ENCODE data around the gene DHRS3. TPM values are rescaled to one million over a fixed set of nuclear protein-coding genes. Genes with fewer than 3 reads are reported as not detected.

Gene DHRS3
- total RNA-seq, 4 donors from 2014 or later, result 115 to 211 (median 186) TPM

DNA sequence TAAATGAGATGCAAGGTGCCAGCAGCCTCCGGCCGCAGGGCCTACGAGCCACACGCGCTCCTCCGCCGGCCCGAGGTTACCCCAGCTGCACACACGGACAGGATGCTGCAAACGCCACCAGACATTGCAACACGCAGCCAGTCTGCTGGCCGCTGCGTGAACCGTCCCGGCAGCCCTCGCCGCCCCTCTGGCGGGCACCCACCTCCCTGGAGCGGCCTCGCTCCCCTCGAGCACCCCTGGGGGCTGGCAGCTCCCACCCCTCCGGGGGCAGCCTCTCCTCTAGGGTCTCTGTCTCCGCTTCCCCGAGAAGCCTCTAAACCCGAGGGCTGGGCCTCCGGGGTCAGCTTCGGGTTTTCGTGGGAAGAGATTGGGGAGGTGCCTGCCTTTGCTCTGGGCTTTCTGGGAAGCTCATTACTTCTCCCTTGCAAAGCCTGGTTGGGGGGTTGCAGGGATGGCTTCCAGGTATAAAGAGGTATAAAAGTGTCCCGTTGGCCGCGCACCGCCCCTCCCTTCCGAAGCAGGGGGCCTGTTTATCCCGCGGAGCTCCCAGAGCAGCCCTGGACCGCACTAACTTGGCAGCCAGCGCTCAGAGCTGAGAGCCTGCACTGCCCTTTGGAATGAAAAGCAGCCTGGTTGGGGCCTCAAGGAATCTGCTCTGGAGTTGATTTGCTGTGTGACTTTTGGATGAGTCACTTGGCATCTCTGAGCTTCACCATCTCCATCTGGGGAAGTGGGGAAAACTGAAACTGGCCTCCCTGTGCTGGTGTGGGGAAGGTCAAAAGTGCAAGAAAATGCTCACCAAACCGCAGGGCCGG lies 21.8 kb downstream of the DHRS3 start:
- Histone ChIP-seq H3K27ac (peak overlapping the region; percentile 90 to 95 (median 92)), H3K36me3 (peaks cover 0 to 8% of the 10 kb centered on the region in 2 donors), H3K27me3 (no peaks in the 10 kb centered on the region), H3K4me1 (peaks cover 6 to 100% (median 90%) of the 10 kb centered on the region in 3 donors), H3K4me3 (peak overlapping the region; percentile 23 to 47), H3K9me3 (no peaks in the 10 kb centered on the region)
- WGBS, 2 donors (ENCODE audit: low coverage in 1 of 2), result no CpG with 5 or more reads among the region's 39 CpGs
- peak; percentile 86 for ATAC-seq
- TF ChIP-seq POLR2A (IDR thresholded peaks at IDR 0.05), result peak; percentile 24 to 33
- TF ChIP-seq, protein P1, sequence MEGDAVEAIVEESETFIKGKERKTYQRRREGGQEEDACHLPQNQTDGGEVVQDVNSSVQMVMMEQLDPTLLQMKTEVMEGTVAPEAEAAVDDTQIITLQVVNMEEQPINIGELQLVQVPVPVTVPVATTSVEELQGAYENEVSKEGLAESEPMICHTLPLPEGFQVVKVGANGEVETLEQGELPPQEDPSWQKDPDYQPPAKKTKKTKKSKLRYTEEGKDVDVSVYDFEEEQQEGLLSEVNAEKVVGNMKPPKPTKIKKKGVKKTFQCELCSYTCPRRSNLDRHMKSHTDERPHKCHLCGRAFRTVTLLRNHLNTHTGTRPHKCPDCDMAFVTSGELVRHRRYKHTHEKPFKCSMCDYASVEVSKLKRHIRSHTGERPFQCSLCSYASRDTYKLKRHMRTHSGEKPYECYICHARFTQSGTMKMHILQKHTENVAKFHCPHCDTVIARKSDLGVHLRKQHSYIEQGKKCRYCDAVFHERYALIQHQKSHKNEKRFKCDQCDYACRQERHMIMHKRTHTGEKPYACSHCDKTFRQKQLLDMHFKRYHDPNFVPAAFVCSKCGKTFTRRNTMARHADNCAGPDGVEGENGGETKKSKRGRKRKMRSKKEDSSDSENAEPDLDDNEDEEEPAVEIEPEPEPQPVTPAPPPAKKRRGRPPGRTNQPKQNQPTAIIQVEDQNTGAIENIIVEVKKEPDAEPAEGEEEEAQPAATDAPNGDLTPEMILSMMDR (IDR thresholded peaks at IDR 0.05), result peak in 2 of 4 experiments; percentile 23 to 42
- TF ChIP-seq EP300 (IDR thresholded peaks at IDR 0.05), result peak; percentile 49
- peak; percentile 98 for TF ChIP-seq POLR2AphosphoS5 (IDR thresholded peaks at IDR 0.05)

DNA sequence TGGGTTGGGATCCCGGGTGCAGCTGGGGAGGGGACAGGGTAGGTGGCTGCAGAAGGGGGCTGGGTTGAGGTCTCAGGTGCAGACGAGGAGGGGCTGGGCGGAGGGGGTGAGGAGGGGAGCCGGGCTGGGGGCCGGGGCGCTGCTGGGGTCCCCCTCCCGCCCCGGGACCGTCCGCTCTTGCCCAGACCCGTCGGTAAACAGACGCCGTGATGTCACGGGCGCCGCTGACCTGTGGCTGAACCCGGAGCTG lies 22.3 kb downstream of the DHRS3 start:
- H3K36me3 ChIP-seq, result peaks cover 0 to 8% of the 10 kb centered on the region in 2 donors
- peak overlapping the region; percentile 23 to 47 for H3K4me3 ChIP-seq
- peak; percentile 0 for ATAC-seq
- no peaks in the 10 kb centered on the region for H3K27me3 ChIP-seq
- WGBS, 2 donors (ENCODE audit: low coverage in 1 of 2), result 0% methylated on average over 1 of the region's 18 CpGs
- H3K27ac ChIP-seq, result peak overlapping the region; percentile 90 to 95 (median 92)
- peaks cover 5 to 100% (median 90%) of the 10 kb centered on the region in 3 donors for H3K4me1 ChIP-seq
- H3K9me3 ChIP-seq, result no peaks in the 10 kb centered on the region
- no peak for TF ChIP-seq POLR2A (IDR thresholded peaks at IDR 0.05)

DNA sequence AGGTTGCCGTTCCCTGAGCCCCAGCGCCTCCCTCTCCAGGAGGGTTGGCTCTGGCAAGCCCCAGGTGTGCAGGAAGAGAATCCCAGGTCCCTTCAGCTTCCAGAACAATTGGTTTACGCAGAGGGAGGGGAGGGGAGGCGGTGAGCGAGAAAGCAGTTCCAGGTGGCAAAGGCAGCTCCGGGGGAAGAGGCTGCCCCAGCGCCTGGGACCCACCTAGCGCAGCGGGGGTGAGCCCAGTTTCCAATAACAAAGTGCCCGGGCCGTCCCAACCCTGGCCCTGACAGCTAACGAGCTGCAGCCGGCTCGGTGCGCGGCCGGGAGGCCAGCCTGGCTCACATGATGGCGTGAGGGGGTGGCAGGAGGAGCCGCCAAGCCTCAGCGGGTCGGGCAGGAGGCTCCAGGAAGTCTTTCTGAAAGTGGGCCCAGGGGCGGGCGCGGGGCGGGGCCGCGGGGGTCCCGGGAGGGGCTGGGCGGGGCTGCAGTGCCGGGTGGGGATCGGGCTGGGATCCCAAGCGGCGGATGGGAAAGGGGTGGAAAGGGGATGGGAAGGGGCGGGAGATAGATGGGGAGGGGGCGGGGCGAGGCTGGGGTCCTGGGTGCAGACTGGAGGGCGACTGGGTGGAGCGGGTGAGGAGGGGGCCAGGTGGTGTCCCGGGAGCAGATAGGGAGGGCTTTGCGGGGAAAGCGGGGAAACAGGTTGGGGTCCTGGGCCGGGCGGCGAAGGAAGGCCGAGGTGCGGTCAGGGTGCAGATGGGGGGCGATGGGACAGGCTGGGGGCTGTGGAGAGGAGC lies 22.8 kb downstream of the DHRS3 start:
- Histone ChIP-seq H3K4me3 (peak overlapping the region; percentile 23 to 47), H3K27me3 (no peaks in the 10 kb centered on the region), H3K36me3 (peaks cover 0 to 8% of the 10 kb centered on the region in 2 donors), H3K27ac (peak overlapping the region; percentile 90 to 95 (median 92)), H3K9me3 (no peaks in the 10 kb centered on the region), H3K4me1 (peaks cover 5 to 100% (median 89%) of the 10 kb centered on the region in 3 donors)
- ATAC-seq, result peak; percentile 14
- peak; percentile 59 for TF ChIP-seq POLR2AphosphoS5 (IDR thresholded peaks at IDR 0.05)
- TF ChIP-seq, protein P1 (IDR thresholded peaks at IDR 0.05), result no peak
- TF ChIP-seq POLR2A (IDR thresholded peaks at IDR 0.05), result peak in 1 of 2 donors; percentile 13
- no peak for TF ChIP-seq EP300 (IDR thresholded peaks at IDR 0.05)
- 2% methylated on average over 9 to 16 of the region's 47 CpGs for WGBS, 2 donors (ENCODE audit: low coverage in 1 of 2)

DNA sequence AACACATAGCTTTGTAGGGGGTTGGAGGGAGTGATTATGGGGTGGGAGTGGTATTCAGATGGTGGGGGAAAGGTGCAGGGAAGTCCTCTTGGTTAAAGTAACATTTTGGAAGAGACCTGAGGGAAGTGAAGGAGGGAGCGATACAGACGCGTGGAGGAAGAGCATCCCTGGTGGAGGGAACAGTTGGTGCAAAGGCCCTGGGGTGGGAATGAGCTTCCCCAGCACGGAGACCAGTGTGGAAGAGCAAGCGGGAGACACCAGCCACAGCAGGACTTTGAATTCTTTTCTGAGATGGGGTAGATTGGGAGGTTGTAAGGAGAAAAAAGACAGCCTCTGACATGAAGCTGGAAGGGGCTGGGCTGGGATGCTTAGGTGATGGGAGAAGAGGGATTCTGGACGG lies 23.5 kb downstream of the DHRS3 start:
- no peaks in the 10 kb centered on the region for H3K9me3 ChIP-seq
- H3K4me3 ChIP-seq, result peak overlapping the region in 1 of 2 donors; percentile 47
- ATAC-seq, result no peak
- peaks cover 5 to 100% (median 86%) of the 10 kb centered on the region in 3 donors for H3K4me1 ChIP-seq
- peaks cover 0 to 8% of the 10 kb centered on the region in 2 donors for H3K36me3 ChIP-seq
- H3K27ac ChIP-seq, result peak overlapping the region; percentile 90 to 95 (median 92)
- WGBS, 2 donors (ENCODE audit: low coverage in 1 of 2), result 75 to 90% methylated on average over 5 to 6 of the region's 6 CpGs
- TF ChIP-seq, protein P1 (IDR thresholded peaks at IDR 0.05), result peak in 1 of 4 experiments; percentile 16
- TF ChIP-seq POLR2A (IDR thresholded peaks at IDR 0.05), result no peak
- no peaks in the 10 kb centered on the region for H3K27me3 ChIP-seq

DNA sequence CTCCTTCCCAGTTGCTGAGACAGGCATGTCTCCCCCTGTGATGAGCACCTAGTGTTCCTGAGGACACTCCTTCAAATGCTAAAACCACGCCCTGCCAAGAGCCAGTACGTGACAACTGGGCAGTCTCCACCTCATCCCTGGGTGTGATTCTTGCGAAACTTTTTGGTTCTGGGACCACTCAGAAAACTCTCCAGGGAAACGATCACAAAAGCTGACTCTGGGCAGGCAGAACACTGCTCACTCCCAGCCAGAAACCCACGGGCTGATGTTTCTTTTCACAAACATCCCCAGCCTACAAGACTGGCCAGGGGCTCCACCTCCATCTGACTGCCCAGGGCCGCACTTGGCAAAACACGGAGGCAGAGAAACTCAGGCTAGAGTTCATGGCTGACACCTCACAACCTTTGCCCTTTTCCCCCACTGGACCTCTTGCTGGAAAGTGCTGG lies 24.4 kb downstream of the DHRS3 start:
- peaks cover 5 to 100% (median 78%) of the 10 kb centered on the region in 3 donors for H3K4me1 ChIP-seq
- ATAC-seq, result peak; percentile 51
- H3K9me3 ChIP-seq, result no peaks in the 10 kb centered on the region
- peak overlapping the region; percentile 90 to 95 (median 92) for H3K27ac ChIP-seq
- no peak overlapping the region for H3K4me3 ChIP-seq
- no peaks in the 10 kb centered on the region for H3K27me3 ChIP-seq
- TF ChIP-seq, protein P1 (IDR thresholded peaks at IDR 0.05), result no peak
- TF ChIP-seq POLR2AphosphoS5 (IDR thresholded peaks at IDR 0.05) (peak; percentile 92), POLR2A (IDR thresholded peaks at IDR 0.05) (peak in 1 of 2 donors; percentile 26), EP300 (IDR thresholded peaks at IDR 0.05) (no peak)
- H3K36me3 ChIP-seq, result peaks cover 0 to 11% of the 10 kb centered on the region in 2 donors
- WGBS, 2 donors (ENCODE audit: low coverage in 1 of 2), result 0% methylated on average over 1 of the region's 7 CpGs; no CpG with 5 or more reads in 1 of the 2 donors

Data from gastroesophageal sphincter (tissue), 4 donors.